Osteoblast (primary cell): ENCODE results near the gene KHDRBS1. TPM values are rescaled to one million over a fixed set of nuclear protein-coding genes. Genes with fewer than 3 reads are reported as not detected.
"Not testable (repeated sequence)": the region's sequence is repeated elsewhere in the genome, so short reads cannot be mapped to it uniquely, and the experiment has no call there.

Source experiments
- DNase-seq: peaks from one replicate; pipeline ENCODE4 v3.0.0; 2011; ENCODE audit warnings: low spot score, mixed read lengths; ENCODE audit not compliant: insufficient read length; ENCODE audit errors: missing footprints
- H2AFZ ChIP-seq: 2 replicates; pipeline ENCODE4 v1.6.0; 2011; ENCODE audit warnings: mild to moderate bottlenecking, low read length
- H3K27ac ChIP-seq: 2 replicates; pipeline ENCODE4 v1.5.1; 2011; ENCODE audit warnings: mild to moderate bottlenecking, low read depth, low read length, moderate library complexity
- H3K27me3 ChIP-seq: 2 replicates; pipeline ENCODE4 v1.6.0; 2012; ENCODE audit warnings: mild to moderate bottlenecking, control low read depth, inconsistent platforms, low read length, moderate library complexity; ENCODE audit not compliant: insufficient read depth
- H3K36me3 ChIP-seq: 2 replicates; pipeline ENCODE4 v1.5.1; 2011; ENCODE audit warnings: mild to moderate bottlenecking, low read length, control low read depth, moderate library complexity; ENCODE audit not compliant: insufficient read depth
- H3K4me1 ChIP-seq: 2 replicates; pipeline ENCODE4 v1.5.1; 2011; ENCODE audit warnings: mild to moderate bottlenecking, low read length, control low read depth, moderate library complexity; ENCODE audit not compliant: insufficient read depth
- H3K4me2 ChIP-seq: 2 replicates; pipeline ENCODE4 v1.6.0; 2011; ENCODE audit warnings: mild to moderate bottlenecking, low read length; ENCODE audit not compliant: insufficient read depth
- H3K4me3 ChIP-seq: fragments of 200-600 bp; sonication (generic); 3 replicates; pipeline ENCODE4 v1.5.1; 2012; ENCODE audit warnings: mild to moderate bottlenecking, low read length, inconsistent platforms; ENCODE audit not compliant: insufficient read depth
- H3K79me2 ChIP-seq: 2 replicates; pipeline ENCODE4 v1.6.0; 2012; ENCODE audit warnings: mild to moderate bottlenecking, low read length, control low read depth, inconsistent platforms; ENCODE audit not compliant: insufficient read depth
- H3K9me3 ChIP-seq: 2 replicates; pipeline ENCODE4 v1.5.1; 2011; ENCODE audit warnings: low read depth, low read length, control low read depth
- H4K20me1 ChIP-seq: 2 replicates; pipeline ENCODE4 v1.6.0; 2012; ENCODE audit warnings: mild to moderate bottlenecking, low read length, control low read depth; ENCODE audit not compliant: insufficient read depth
- total RNA-seq: library from RNA; depleted of rRNA; stranded (reverse); fragments of >200 nt; gene quantifications from 2 replicates; pipeline ENCODE4 v1.2.3, GENCODE V29; 2012
- TF ChIP-seq, protein P1 (sequence below): IDR thresholded peaks from 2 replicates; pipeline ENCODE4 v1.5.1; 2011; ENCODE audit warnings: mild to moderate bottlenecking, low read depth, low read length, moderate library complexity; ENCODE audit errors: extremely low read depth

Gene KHDRBS1
- total RNA-seq, 1 donor: 52.8 TPM

DNA sequence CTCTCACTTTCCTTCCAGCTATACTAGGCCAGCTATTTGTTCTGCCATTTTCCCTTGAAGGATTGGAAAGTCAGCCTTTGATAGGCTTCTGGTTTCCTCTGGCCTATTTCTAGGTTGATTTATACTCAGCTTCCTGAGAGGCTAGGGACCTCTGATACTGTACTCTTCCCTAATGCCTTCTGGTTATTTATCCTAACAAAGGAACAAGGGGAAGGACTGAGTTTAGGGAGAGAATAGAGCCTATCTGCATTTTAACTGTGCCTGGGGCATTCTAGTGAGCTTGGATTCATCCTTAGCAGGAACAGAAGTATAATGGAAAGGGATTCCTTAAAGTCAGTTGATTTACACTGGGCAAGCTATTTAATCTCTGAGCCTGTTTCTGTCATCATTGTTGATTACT, 47.2 kb downstream of the KHDRBS1 start:
- Histone ChIP-seq H2AFZ (no peak overlapping the region), H3K79me2 (peaks cover 18% of the 10 kb centered on the region), H3K27ac (peak overlapping the region; percentile 28), H3K36me3 (peaks cover 60% of the 10 kb centered on the region), H3K27me3 (no peaks in the 10 kb centered on the region), H3K4me2 (no peak overlapping the region), H3K9me3 (no peaks in the 10 kb centered on the region), H4K20me1 (peaks cover 20% of the 10 kb centered on the region), H3K4me3 (no peak overlapping the region), H3K4me1 (peaks cover 22% of the 10 kb centered on the region)
- TF ChIP-seq, protein P1, sequence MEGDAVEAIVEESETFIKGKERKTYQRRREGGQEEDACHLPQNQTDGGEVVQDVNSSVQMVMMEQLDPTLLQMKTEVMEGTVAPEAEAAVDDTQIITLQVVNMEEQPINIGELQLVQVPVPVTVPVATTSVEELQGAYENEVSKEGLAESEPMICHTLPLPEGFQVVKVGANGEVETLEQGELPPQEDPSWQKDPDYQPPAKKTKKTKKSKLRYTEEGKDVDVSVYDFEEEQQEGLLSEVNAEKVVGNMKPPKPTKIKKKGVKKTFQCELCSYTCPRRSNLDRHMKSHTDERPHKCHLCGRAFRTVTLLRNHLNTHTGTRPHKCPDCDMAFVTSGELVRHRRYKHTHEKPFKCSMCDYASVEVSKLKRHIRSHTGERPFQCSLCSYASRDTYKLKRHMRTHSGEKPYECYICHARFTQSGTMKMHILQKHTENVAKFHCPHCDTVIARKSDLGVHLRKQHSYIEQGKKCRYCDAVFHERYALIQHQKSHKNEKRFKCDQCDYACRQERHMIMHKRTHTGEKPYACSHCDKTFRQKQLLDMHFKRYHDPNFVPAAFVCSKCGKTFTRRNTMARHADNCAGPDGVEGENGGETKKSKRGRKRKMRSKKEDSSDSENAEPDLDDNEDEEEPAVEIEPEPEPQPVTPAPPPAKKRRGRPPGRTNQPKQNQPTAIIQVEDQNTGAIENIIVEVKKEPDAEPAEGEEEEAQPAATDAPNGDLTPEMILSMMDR: no peak
- no peak for DNase-seq

DNA sequence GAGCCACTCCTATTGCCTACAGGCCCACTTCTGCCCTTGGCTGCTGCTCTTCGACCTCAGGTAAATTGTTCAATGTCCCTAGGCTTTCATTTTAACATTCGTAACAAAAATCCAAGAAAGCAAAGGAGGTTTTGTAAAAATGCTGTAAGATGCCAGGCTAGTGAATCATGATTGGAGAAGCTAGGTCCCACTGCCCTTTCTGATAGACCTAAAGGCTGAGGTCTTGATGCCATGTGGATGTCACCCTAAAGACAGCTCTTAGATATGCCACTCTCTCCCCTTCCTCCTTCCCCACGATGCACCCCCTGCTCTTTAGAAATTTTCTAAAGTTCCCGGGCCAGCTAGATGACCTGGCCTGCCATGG, 49.2 kb downstream of the KHDRBS1 start:
- Histone ChIP-seq H3K9me3 (no peaks in the 10 kb centered on the region), H3K27me3 (no peaks in the 10 kb centered on the region), H3K4me2 (peak overlapping the region; percentile 50), H3K4me1 (peaks cover 32% of the 10 kb centered on the region), H3K4me3 (peak overlapping the region; percentile 20), H3K27ac (peak overlapping the region; percentile 76), H3K79me2 (peaks cover 5% of the 10 kb centered on the region), H3K36me3 (peaks cover 45% of the 10 kb centered on the region), H4K20me1 (peaks cover 15% of the 10 kb centered on the region), H2AFZ (no peak overlapping the region)
- DNase-seq: peak; percentile 26
- TF ChIP-seq, protein P1: no peak

DNA sequence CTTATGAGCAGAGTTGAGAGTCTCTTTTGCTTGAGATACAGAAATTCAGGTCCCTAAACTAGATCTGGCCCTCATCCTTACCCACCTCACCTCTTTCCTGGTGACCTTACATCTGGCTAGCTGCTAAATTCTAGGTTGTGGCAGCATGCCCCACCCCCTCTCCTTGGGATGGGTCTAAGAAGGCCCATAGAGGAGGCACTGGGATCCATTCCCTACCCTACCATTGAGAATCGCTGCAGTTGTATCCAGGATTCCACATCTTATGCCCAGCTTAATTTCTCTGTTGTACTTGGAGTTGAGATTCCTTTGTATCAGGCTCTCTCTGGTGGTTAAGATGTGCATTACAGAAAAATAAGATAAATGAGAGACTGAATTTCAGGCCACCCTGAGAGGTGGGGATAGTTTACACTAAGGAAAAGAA, 49.6 kb downstream of the KHDRBS1 start:
- Histone ChIP-seq H3K27ac (peak overlapping the region; percentile 76), H3K79me2 (peaks cover 2% of the 10 kb centered on the region), H3K4me3 (peak overlapping the region; percentile 20), H3K27me3 (no peaks in the 10 kb centered on the region), H3K4me1 (peaks cover 37% of the 10 kb centered on the region), H3K4me2 (peak overlapping the region; percentile 50), H3K9me3 (no peaks in the 10 kb centered on the region), H2AFZ (no peak overlapping the region), H4K20me1 (peaks cover 15% of the 10 kb centered on the region), H3K36me3 (peaks cover 41% of the 10 kb centered on the region)
- TF ChIP-seq, protein P1: peak; percentile 68
- peak; percentile 83 for DNase-seq

DNA sequence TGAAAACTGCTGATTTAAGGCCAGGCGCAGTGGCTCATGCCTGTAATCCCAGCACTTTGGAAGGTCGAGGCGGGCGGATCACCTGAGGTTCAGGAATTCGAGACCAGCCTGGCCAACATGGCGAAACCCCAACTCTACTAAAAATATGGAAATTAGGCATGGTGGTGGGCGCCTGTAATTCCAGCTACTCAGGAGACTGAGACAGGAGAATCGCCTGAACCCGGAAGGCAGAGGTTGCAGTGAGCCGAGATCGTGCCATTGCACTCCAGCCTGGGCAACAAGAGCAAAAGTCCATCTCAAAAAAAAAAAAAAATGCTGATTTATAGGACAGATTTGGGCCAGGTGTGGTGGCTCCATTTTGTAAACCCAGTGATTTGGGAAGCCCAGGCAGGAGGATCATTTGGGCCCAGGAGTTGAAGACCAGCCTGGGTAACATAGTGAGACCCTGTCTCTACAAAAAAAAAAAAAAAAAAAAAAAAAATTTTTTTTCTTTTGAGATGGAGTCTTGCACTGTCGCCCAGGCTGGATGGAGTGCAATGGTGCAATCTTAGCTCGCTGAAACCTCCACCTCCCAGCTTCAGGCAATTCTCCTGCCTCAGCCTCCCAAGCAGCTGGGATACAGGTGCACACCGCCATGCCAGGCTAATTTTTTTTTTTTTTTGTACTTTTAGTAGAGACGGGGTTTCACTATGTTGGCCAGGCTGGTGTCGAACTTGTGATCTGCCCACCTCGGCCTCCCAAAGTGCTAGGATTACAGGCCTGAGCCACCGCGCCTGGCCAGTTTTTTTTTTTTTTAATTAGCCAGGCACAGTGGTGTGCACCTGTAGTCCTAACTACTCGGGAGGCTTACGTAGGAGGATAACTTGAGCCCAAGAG, 52.2 kb downstream of the KHDRBS1 start:
- Histone ChIP-seq H3K4me2 (peak overlapping the region; percentile 8), H3K36me3 (peaks cover 16% of the 10 kb centered on the region), H4K20me1 (peaks cover 11% of the 10 kb centered on the region), H3K4me1 (peaks cover 49% of the 10 kb centered on the region)
- H3K9me3 ChIP-seq, DNase-seq, H3K79me2 ChIP-seq, H2AFZ ChIP-seq, H3K27ac ChIP-seq, H3K27me3 ChIP-seq, H3K4me3 ChIP-seq: not testable (repeated sequence)
